BLaER1 treated with 17β-estradiol and CSF1 and Interleukin-3, amounts not matched to agents 10 nM and 100 nM (cell line): ENCODE measurements around the gene SPECC1L.

Source experiments
- H3K27ac ChIP-seq, 11 experiments: shearing (Covaris generic); formaldehyde crosslinking; 2 replicates each; pipeline ENCODE4 v1.8.1; 2022
- H3K27me3 ChIP-seq, 11 experiments: shearing (Covaris generic); formaldehyde crosslinking; 2 replicates each; pipeline ENCODE4 v1.8.1; 2022
- H3K36me3 ChIP-seq, 11 experiments: shearing (Covaris generic); formaldehyde crosslinking; 2 replicates each; pipeline ENCODE4 v1.8.1; 2022
- H3K4me1 ChIP-seq, 10 experiments: shearing (Covaris generic); formaldehyde crosslinking; 2 replicates each; pipeline ENCODE4 v1.8.1; 2022
- H3K4me2 ChIP-seq, 11 experiments: shearing (Covaris generic); formaldehyde crosslinking; 2 replicates each; pipeline ENCODE4 v1.8.1; 2022
- H3K4me3 ChIP-seq, 10 experiments: shearing (Covaris generic); formaldehyde crosslinking; 2 replicates each; pipeline ENCODE4 v1.8.1; 2022
- H3K9ac ChIP-seq, 11 experiments: shearing (Covaris generic); formaldehyde crosslinking; 2 replicates each; pipeline ENCODE4 v1.8.1; 2022
- H3K9me3 ChIP-seq, 11 experiments: shearing (Covaris generic); formaldehyde crosslinking; replicated peaks in 1 of 11; 2 replicates each; pipeline ENCODE4 v1.8.1; 2022
- H4K20me1 ChIP-seq, 11 experiments: shearing (Covaris generic); formaldehyde crosslinking; 2 replicates each; pipeline ENCODE4 v1.8.1; 2022
- Cebpa-rat ChIP-seq, 11 experiments: shearing (Covaris generic); IDR thresholded peaks; 2 replicates each; pipeline ENCODE4 v1.8.1; 2022

Gene SPECC1L

DNA sequence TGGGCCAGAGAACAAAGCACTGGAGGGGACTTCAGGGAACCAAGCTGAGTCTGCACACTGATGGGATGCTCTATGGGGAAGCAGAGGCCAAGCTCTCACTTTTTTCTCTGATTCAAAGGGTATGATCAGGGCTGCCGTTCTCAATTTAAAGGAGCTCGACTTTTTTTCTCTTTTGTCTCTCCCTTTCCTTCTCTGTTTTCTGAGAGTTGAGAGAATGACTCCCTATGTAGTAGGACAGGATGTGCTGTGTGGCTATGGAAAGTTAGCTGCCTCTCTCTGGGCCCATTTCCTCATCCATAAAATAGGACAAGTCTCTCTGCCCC lies 164.7 kb downstream of the SPECC1L start:
- Histone ChIP-seq H4K20me1 (peaks cover 0 to 16% (median 0%) of the 10 kb centered on the region in 11 experiments; a peak in 5 of 22 replicates), H3K9ac (peak overlapping the region; percentile 64 to 82 (median 73)), H3K4me3 (peak overlapping the region in 9 of 10 experiments; percentile 1 to 62 (median 39); a peak in 10 of 20 replicates), H3K27me3 (no peaks in the 10 kb centered on the region), H3K4me1 (peaks cover 99 to 100% (median 100%) of the 10 kb centered on the region in 10 experiments), H3K36me3 (no peaks in the 10 kb centered on the region), H3K27ac (peak overlapping the region; percentile 76 to 95 (median 87)), H3K9me3 (no peaks in the 10 kb centered on the region), H3K4me2 (peak overlapping the region; percentile 90 to 99 (median 97))
- no peak for TF ChIP-seq Cebpa-rat (IDR thresholded peaks at IDR 0.05)

DNA sequence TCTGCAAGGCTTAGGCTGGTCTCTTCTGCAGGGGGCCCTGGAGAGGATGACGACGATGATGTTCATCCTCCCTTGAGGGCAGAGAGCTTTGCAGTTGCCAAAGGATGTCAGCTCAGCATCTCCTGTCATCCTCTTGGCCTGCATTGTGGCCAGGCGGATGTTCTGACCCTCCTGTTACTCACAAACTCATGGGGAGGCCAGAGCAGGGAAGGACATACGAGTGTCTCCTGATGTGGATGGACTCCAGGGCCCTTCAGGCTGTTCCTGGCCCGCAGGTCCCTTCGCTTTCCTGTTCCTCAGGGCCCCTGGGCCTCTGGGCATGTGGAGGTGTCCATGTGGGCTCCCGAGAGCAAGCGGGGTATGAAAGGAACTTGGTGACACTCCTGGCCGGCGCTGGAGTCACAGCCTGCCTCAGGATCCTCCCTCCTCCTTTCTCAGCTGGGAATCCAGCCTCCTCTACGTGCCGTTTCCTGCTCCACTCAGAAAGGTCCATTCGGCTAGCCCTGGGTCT lies 165.3 kb downstream of the SPECC1L start:
- no peak for TF ChIP-seq Cebpa-rat (IDR thresholded peaks at IDR 0.05)
- peak overlapping the region; percentile 90 to 99 (median 97) for H3K4me2 ChIP-seq
- H4K20me1 ChIP-seq, result peaks cover 0 to 16% (median 0%) of the 10 kb centered on the region in 11 experiments; a peak in 5 of 22 replicates
- H3K4me3 ChIP-seq, result no peak overlapping the region; a peak in 1 of 20 replicates
- no peaks in the 10 kb centered on the region for H3K36me3 ChIP-seq
- no peaks in the 10 kb centered on the region for H3K27me3 ChIP-seq
- H3K4me1 ChIP-seq, result peaks cover 99 to 100% (median 100%) of the 10 kb centered on the region in 10 experiments
- H3K9ac ChIP-seq, result peak overlapping the region in 10 of 11 experiments; percentile 65 to 82 (median 74); a peak in 16 of 22 replicates
- no peaks in the 10 kb centered on the region for H3K9me3 ChIP-seq
- H3K27ac ChIP-seq, result peak overlapping the region; percentile 76 to 95 (median 87); a peak in 20 of 22 replicates

DNA sequence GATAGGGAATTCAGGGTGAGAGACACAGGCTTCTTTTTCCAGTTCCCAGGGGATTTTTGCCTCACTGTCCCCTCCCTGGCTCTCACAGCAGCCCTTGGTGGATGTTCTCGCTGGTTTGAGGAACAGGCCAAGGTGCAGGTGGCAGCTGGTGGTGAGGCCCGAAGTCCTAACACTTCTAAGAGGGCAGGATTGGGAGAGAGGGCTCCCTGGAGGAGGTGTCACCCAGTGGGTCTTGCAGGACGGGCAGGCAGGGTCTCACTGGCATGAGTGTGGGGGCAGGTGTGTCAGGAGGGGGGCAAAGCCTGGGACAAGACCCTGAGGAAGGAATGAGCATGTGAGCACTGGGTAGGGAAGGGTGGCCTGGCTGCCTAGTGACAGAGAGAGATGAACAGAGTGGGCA lies 165.9 kb downstream of the SPECC1L start:
- TF ChIP-seq Cebpa-rat (IDR thresholded peaks at IDR 0.05), result no peak
- Histone ChIP-seq H3K9me3 (no peaks in the 10 kb centered on the region), H3K4me1 (peaks cover 99 to 100% (median 100%) of the 10 kb centered on the region in 10 experiments), H3K27ac (peak overlapping the region in 10 of 11 experiments; percentile 5 to 95 (median 88); a peak in 16 of 22 replicates), H4K20me1 (peaks cover 0 to 16% (median 0%) of the 10 kb centered on the region in 11 experiments; a peak in 5 of 22 replicates), H3K9ac (peak overlapping the region in 7 of 11 experiments; percentile 65 to 82 (median 73); a peak in 9 of 22 replicates), H3K4me2 (peak overlapping the region; percentile 90 to 99 (median 97)), H3K27me3 (no peaks in the 10 kb centered on the region), H3K36me3 (no peaks in the 10 kb centered on the region), H3K4me3 (no peak overlapping the region)

DNA sequence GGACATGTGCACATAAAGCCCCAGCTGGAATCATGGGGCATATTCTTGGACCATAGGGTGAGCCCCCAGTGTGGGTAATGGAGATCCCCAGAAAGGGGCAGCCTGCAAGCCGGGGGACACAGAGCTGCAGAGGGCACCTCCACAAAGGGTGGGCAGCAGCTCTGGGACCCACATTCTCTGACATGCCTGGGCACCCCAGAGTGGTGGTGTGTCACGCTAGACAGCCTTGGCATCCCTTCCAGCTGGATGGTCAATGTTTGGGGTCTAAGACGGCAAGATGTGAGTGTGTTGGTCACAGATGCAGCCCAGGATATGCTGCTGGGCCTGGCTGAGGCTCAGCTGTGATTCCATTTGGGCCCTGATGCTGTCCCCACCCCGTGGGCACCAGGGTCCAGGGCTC lies 166.5 kb downstream of the SPECC1L start:
- H3K4me2 ChIP-seq, result peak overlapping the region; percentile 90 to 99 (median 97)
- H3K27me3 ChIP-seq, result no peaks in the 10 kb centered on the region
- H3K9ac ChIP-seq, result peak overlapping the region in 3 of 11 experiments; percentile 6 to 80 (median 23); a peak in 4 of 22 replicates
- no peaks in the 10 kb centered on the region for H3K36me3 ChIP-seq
- peak overlapping the region in 8 of 11 experiments; percentile 41 to 95 (median 90); a peak in 11 of 22 replicates for H3K27ac ChIP-seq
- no peak for TF ChIP-seq Cebpa-rat (IDR thresholded peaks at IDR 0.05)
- H3K4me3 ChIP-seq, result no peak overlapping the region
- H3K9me3 ChIP-seq, result no peaks in the 10 kb centered on the region
- H4K20me1 ChIP-seq, result peaks cover 0 to 16% (median 0%) of the 10 kb centered on the region in 11 experiments; a peak in 5 of 22 replicates
- peaks cover 99 to 100% (median 100%) of the 10 kb centered on the region in 10 experiments for H3K4me1 ChIP-seq

DNA sequence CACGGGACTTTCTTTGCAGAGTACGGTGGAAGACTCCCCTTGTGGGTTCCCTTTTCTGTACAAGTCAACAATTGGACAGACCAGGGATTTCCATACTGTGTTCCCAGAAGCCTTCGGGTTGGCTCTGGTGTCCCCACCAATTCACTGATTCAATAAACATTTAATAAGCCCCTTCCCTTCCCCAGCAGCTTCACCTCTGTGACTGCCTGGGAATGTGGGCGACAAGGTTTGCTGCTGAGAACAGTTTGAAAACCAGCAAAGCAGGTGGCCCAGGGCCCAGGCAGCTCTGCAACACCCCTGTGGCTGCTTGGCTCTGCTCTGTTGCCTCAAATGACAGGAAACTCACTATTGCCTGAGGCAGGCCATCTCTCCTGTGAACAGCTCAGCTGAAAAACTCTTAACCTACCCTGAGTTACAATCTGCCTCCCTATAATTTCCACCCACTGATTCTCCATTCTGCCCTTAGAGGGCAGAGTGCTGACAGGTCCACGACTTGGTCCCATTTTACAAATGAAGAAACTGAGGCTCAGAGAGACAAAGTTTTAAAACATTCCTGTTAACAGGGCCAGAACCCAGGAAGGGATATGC lies 167.2 kb downstream of the SPECC1L start:
- no peaks in the 10 kb centered on the region for H3K36me3 ChIP-seq
- no peak overlapping the region for H3K4me3 ChIP-seq
- no peaks in the 10 kb centered on the region for H3K27me3 ChIP-seq
- peak overlapping the region; percentile 90 to 99 (median 97) for H3K4me2 ChIP-seq
- H3K9me3 ChIP-seq, result no peaks in the 10 kb centered on the region
- H3K4me1 ChIP-seq, result peaks cover 99 to 100% (median 100%) of the 10 kb centered on the region in 10 experiments
- no peak for TF ChIP-seq Cebpa-rat (IDR thresholded peaks at IDR 0.05)
- H3K27ac ChIP-seq, result peak overlapping the region in 10 of 11 experiments; percentile 3 to 95 (median 43); a peak in 15 of 22 replicates
- H3K9ac ChIP-seq, result peak overlapping the region in 9 of 11 experiments; percentile 6 to 40 (median 28); a peak in 8 of 22 replicates
- peaks cover 0 to 16% (median 0%) of the 10 kb centered on the region in 11 experiments; a peak in 5 of 22 replicates for H4K20me1 ChIP-seq

DNA sequence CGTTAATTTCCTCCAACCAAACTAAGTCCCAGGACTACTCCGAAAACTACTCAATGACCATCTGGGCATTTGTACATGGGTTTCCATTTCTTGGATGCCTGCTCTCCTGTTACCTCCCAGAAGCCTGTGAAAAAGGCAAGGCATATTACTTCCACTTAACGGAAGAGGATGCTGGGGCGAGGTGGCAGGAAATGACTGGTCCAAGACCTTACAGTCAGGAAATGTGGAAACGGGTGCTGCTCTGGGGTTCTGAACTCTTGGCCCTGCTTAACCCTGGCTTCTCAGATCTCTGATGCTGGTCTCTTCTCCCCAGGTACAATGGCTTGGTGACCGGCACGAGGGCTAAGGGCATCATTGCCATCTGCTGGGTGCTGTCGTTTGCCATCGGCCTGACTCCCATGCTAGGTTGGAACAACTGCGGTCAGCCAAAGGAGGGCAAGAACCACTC lies 169.7 kb downstream of the SPECC1L start:
- no peaks in the 10 kb centered on the region for H3K27me3 ChIP-seq
- no peaks in the 10 kb centered on the region for H4K20me1 ChIP-seq
- H3K4me2 ChIP-seq, result peak overlapping the region; percentile 67 to 99 (median 81); a peak in 21 of 22 replicates
- no peak overlapping the region; a peak in 1 of 20 replicates for H3K4me3 ChIP-seq
- no peaks in the 10 kb centered on the region for H3K36me3 ChIP-seq
- peaks cover 99 to 100% (median 100%) of the 10 kb centered on the region in 10 experiments for H3K4me1 ChIP-seq
- H3K9me3 ChIP-seq, result no peaks in the 10 kb centered on the region
- no peak for TF ChIP-seq Cebpa-rat (IDR thresholded peaks at IDR 0.05)
- H3K27ac ChIP-seq, result peak overlapping the region in 9 of 11 experiments; percentile 4 to 76 (median 59); a peak in 16 of 22 replicates
- peak overlapping the region in 5 of 11 experiments; percentile 10 to 50 (median 20); a peak in 4 of 22 replicates for H3K9ac ChIP-seq

DNA sequence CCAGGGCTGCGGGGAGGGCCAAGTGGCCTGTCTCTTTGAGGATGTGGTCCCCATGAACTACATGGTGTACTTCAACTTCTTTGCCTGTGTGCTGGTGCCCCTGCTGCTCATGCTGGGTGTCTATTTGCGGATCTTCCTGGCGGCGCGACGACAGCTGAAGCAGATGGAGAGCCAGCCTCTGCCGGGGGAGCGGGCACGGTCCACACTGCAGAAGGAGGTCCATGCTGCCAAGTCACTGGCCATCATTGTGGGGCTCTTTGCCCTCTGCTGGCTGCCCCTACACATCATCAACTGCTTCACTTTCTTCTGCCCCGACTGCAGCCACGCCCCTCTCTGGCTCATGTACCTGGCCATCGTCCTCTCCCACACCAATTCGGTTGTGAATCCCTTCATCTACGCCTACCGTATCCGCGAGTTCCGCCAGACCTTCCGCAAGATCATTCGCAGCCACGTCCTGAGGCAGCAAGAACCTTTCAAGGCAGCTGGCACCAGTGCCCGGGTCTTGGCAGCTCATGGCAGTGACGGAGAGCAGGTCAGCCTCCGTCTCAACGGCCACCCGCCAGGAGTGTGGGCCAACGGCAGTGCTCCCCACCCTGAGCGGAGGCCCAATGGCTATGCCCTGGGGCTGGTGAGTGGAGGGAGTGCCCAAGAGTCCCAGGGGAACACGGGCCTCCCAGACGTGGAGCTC lies 170.2 kb downstream of the SPECC1L start:
- H4K20me1 ChIP-seq, result no peaks in the 10 kb centered on the region
- H3K4me3 ChIP-seq, result no peak overlapping the region; a peak in 1 of 20 replicates
- H3K27me3 ChIP-seq, result no peaks in the 10 kb centered on the region
- no peak for TF ChIP-seq Cebpa-rat (IDR thresholded peaks at IDR 0.05)
- peaks cover 99 to 100% (median 100%) of the 10 kb centered on the region in 10 experiments for H3K4me1 ChIP-seq
- H3K36me3 ChIP-seq, result no peaks in the 10 kb centered on the region
- H3K27ac ChIP-seq, result peak overlapping the region in 9 of 11 experiments; percentile 4 to 76 (median 59); a peak in 16 of 22 replicates
- H3K9me3 ChIP-seq, result no peaks in the 10 kb centered on the region
- peak overlapping the region in 6 of 11 experiments; percentile 10 to 55 (median 40); a peak in 4 of 22 replicates for H3K9ac ChIP-seq
- H3K4me2 ChIP-seq, result peak overlapping the region; percentile 67 to 99 (median 81)

DNA sequence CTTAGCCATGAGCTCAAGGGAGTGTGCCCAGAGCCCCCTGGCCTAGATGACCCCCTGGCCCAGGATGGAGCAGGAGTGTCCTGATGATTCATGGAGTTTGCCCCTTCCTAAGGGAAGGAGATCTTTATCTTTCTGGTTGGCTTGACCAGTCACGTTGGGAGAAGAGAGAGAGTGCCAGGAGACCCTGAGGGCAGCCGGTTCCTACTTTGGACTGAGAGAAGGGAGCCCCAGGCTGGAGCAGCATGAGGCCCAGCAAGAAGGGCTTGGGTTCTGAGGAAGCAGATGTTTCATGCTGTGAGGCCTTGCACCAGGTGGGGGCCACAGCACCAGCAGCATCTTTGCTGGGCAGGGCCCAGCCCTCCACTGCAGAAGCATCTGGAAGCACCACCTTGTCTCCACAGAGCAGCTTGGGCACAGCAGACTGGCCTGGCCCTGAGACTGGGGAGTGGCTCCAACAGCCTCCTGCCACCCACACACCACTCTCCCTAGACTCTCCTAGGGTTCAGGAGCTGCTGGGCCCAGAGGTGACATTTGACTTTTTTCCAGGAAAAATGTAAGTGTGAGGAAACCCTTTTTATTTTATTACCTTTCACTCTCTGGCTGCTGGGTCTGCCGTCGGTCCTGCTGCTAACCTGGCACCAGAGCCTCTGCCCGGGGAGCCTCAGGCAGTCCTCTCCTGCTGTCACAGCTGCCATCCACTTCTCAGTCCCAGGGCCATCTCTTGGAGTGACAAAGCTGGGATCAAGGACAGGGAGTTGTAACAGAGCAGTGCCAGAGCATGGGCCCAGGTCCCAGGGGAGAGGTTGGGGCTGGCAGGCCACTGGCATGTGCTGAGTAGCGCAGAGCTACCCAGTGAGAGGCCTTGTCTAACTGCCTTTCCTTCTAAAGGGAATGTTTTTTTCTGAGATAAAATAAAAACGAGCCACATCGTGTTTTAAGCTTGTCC lies 171.0 kb downstream of the SPECC1L start:
- H4K20me1 ChIP-seq, result no peaks in the 10 kb centered on the region
- H3K27ac ChIP-seq, result peak overlapping the region in 10 of 11 experiments; percentile 11 to 76 (median 55); a peak in 16 of 22 replicates
- H3K4me3 ChIP-seq, result 0 out of 20 replicates have a peak overlapping the region, but pooled peaks of 2 of the 10 experiments have one; percentile 17 to 21
- H3K4me1 ChIP-seq, result peaks cover 94 to 100% (median 96%) of the 10 kb centered on the region in 10 experiments
- no peaks in the 10 kb centered on the region for H3K9me3 ChIP-seq
- H3K4me2 ChIP-seq, result peak overlapping the region; percentile 67 to 99 (median 81)
- no peak for TF ChIP-seq Cebpa-rat (IDR thresholded peaks at IDR 0.05)
- H3K36me3 ChIP-seq, result no peaks in the 10 kb centered on the region
- H3K27me3 ChIP-seq, result no peaks in the 10 kb centered on the region
- peak overlapping the region; percentile 21 to 62 (median 50); a peak in 19 of 22 replicates for H3K9ac ChIP-seq
